Gastroesophageal sphincter (tissue), 4 donors: ENCODE data around the gene KCNJ12. TPM values are rescaled to one million over a fixed set of nuclear protein-coding genes. Genes with fewer than 3 reads are reported as not detected.

Experiments
- ATAC-seq: fragments of 150-250 bp; one replicate; pipeline ENCODE4 v1.9.1; 2016; ENCODE audit warnings: mild to moderate bottlenecking, moderate library complexity
- H3K27ac ChIP-seq, 4 donors: fragments of 200-600 bp; sonication (generic) in 3 of 4; 1 replicate in 3 of 4; 2 replicates in 1 of 4; pipeline ENCODE4 v1.5.1; 2016 to 2019
- H3K27me3 ChIP-seq: fragments of 200-600 bp; sonication (generic); one replicate; pipeline ENCODE4 v1.5.1; 2019
- H3K36me3 ChIP-seq, 2 donors: fragments of 200-600 bp; sonication (generic); one replicate each; pipeline ENCODE4 v1.5.1; 2019; ENCODE audit warnings: control low read depth in 1 of 2
- H3K4me1 ChIP-seq, 3 donors: fragments of 200-600 bp; sonication (generic); 1 replicate in 2 of 3; 2 replicates in 1 of 3; pipeline ENCODE4 v1.5.1; 2016 to 2019; ENCODE audit warnings: control low read depth in 2 of 3
- H3K4me3 ChIP-seq, 2 donors: fragments of 200-600 bp; sonication (generic); one replicate each; pipeline ENCODE4 v1.5.1; 2019; ENCODE audit warnings: mild to moderate bottlenecking in 1 of 2, moderate library complexity in 1 of 2
- H3K9me3 ChIP-seq, 3 donors: fragments of 200-600 bp; sonication (generic); one replicate each; pipeline ENCODE4 v1.5.1; 2017 to 2019; ENCODE audit warnings: control low read depth in 2 of 3
- EP300 ChIP-seq: sonication (generic); formaldehyde crosslinking; IDR thresholded peaks from one replicate; pipeline ENCODE4 v1.6.1; 2017; ENCODE audit warnings: antibody characterized with exemption, mild to moderate bottlenecking
- POLR2A ChIP-seq, 2 donors: fragments of 450-650 bp; IDR thresholded peaks; one replicate each; pipeline ENCODE4 v1.6.1; 2017; ENCODE audit warnings: antibody characterized with exemption in 2 of 2, mild to moderate bottlenecking in 2 of 2, moderate library complexity in 1 of 2
- POLR2AphosphoS5 ChIP-seq: sonication (generic); formaldehyde crosslinking; IDR thresholded peaks from one replicate; pipeline ENCODE4 v1.6.1; 2017; ENCODE audit warnings: antibody characterized with exemption
- WGBS, 2 donors: methylation state at CpG; one replicate each; pipeline ENCODE4 v1.1.5; 2018; ENCODE audit warnings: low coverage in 1 of 2; 5-methylcytosine and 5-hydroxymethylcytosine counted together
- total RNA-seq, 4 donors: library from RNA; depleted of rRNA; stranded (reverse); fragments of >200 nt; gene quantifications; one replicate each; pipeline ENCODE4 v1.1.0, GENCODE V29; 2016
- TF ChIP-seq, protein P1 (sequence below), 4 experiments: fragments of 200-600 bp in 2 of 4; fragments of 450-650 bp in 2 of 4; sonication (generic) in 1 of 4; IDR thresholded peaks; one replicate each; pipeline ENCODE4 v1.5.1; 2017 to 2019; ENCODE audit warnings: antibody characterized with exemption in 4 of 4, mild to moderate bottlenecking in 2 of 4, moderate library complexity in 2 of 4

The KCNJ12 gene
- total RNA-seq, 4 donors from 2014 or later = 0.78 to 3.1 (median 1.9) TPM

DNA sequence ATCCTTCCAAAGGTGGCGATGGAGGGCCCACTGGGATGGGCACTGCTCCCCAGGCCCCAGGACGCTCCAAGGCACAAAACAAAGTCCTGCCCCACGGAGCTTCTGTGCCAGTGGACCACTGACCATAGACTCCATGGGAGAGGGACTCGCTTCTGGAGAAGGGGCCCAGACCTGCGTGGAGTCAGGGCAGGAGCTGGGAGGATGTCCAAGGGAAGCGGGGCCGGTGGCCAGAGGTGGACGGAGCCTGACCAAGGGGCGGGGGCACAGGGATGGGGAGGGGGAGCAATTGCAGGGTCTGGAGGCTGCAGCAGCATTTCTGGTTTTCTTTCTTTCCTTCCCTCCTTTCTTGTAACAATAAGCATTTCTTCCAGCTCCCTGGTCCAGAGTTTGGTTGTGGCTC lies 14.1 kb downstream of the KCNJ12 start:
- no peak for ATAC-seq
- H3K4me1 ChIP-seq = no peaks in the 10 kb centered on the region
- no peak overlapping the region for H3K27ac ChIP-seq
- no peaks in the 10 kb centered on the region for H3K9me3 ChIP-seq
- TF ChIP-seq EP300 (no peak), POLR2A (IDR thresholded peaks at IDR 0.05) (no peak)
- TF ChIP-seq, protein P1, sequence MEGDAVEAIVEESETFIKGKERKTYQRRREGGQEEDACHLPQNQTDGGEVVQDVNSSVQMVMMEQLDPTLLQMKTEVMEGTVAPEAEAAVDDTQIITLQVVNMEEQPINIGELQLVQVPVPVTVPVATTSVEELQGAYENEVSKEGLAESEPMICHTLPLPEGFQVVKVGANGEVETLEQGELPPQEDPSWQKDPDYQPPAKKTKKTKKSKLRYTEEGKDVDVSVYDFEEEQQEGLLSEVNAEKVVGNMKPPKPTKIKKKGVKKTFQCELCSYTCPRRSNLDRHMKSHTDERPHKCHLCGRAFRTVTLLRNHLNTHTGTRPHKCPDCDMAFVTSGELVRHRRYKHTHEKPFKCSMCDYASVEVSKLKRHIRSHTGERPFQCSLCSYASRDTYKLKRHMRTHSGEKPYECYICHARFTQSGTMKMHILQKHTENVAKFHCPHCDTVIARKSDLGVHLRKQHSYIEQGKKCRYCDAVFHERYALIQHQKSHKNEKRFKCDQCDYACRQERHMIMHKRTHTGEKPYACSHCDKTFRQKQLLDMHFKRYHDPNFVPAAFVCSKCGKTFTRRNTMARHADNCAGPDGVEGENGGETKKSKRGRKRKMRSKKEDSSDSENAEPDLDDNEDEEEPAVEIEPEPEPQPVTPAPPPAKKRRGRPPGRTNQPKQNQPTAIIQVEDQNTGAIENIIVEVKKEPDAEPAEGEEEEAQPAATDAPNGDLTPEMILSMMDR (IDR thresholded peaks at IDR 0.05) = no peak
- WGBS, 2 donors = 70% methylated on average over 2 of the region's 9 CpGs; no CpG with 5 or more reads in 1 of the 2 donors
- no peaks in the 10 kb centered on the region for H3K27me3 ChIP-seq
- H3K4me3 ChIP-seq = no peak overlapping the region
- no peaks in the 10 kb centered on the region for H3K36me3 ChIP-seq

DNA sequence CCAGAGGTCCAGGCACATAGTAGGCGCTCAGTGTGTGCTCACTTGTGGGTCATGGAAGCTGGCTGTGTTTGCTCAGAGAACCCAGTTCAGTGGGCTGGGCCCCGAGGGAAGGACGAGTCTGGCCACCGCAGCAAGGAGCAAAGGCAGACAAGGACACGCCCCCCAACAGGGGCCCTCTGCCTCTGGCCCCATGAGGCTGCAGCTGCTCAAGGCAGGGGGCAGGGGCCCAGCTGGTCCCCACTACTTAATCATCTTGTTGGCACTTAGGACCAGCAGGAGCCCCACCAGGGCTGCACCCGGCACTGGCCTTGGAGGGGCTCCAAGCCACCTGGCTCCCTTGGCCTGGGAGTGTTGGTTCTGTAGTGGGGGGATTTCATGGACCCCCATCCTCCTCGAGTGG lies 16.1 kb downstream of the KCNJ12 start:
- peaks cover 0 to 4% (median 0%) of the 10 kb centered on the region in 3 donors for H3K4me1 ChIP-seq
- no peaks in the 10 kb centered on the region for H3K27me3 ChIP-seq
- H3K9me3 ChIP-seq = no peaks in the 10 kb centered on the region
- TF ChIP-seq EP300 (no peak), POLR2A (IDR thresholded peaks at IDR 0.05) (no peak), POLR2AphosphoS5 (no peak)
- TF ChIP-seq, protein P1 (IDR thresholded peaks at IDR 0.05) = no peak
- WGBS, 2 donors = no CpG with 5 or more reads among the region's 7 CpGs
- ATAC-seq = no peak
- no peak overlapping the region for H3K4me3 ChIP-seq
- no peak overlapping the region for H3K27ac ChIP-seq
- no peaks in the 10 kb centered on the region for H3K36me3 ChIP-seq

DNA sequence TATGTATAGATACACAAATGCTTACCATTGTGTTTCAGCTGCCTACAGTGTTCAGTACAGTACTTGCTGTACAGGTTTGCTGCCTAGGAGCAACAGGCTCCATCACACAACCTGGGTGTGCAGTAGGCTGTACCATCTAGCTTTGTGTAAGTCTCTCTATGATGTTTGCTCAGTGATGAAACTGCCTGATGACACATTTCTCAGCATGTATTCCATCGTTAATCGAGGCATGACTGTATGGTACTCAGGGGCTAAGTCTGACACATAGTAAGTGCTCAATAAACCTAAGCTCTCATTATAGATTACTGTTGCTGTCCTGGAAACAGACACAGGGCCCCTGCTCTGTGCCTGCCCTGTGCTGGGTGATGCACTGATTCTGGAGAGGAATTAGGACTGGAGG lies 18.1 kb downstream of the KCNJ12 start:
- TF ChIP-seq, protein P1 (IDR thresholded peaks at IDR 0.05) = no peak
- TF ChIP-seq EP300 = no peak
- TF ChIP-seq POLR2A (IDR thresholded peaks at IDR 0.05) = no peak
- no peak for TF ChIP-seq POLR2AphosphoS5
- 77 to 80% methylated on average over 1 to 2 of the region's 2 CpGs for WGBS, 2 donors
- no peak overlapping the region for H3K4me3 ChIP-seq
- no peak for ATAC-seq
- H3K4me1 ChIP-seq = peaks cover 0 to 9% (median 0%) of the 10 kb centered on the region in 3 donors
- H3K36me3 ChIP-seq = no peaks in the 10 kb centered on the region
- H3K9me3 ChIP-seq = no peaks in the 10 kb centered on the region
- no peak overlapping the region for H3K27ac ChIP-seq
- H3K27me3 ChIP-seq = no peaks in the 10 kb centered on the region

DNA sequence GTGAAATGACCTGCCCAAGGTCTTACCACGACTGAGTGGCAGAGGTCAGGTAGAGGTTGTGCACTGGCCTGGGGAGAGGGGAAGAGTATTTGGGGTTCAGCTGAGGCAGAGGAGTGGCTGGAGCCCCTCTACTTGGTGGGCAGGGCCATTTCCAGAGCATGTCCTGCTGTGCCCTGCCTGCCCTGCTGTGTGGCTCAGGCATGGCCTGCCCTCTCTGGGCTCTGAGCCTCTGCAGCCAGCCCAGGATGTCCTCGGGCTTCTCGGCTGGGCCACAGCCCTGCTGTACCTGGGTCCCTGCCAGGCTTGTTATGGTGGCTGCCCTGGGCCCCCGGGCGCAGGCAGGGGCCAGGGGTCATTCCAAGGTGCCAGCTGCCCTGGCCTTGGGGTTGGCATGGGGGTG lies 19.6 kb downstream of the KCNJ12 start:
- Histone ChIP-seq H3K9me3 (no peaks in the 10 kb centered on the region), H3K27me3 (no peaks in the 10 kb centered on the region), H3K4me1 (peaks cover 0 to 11% (median 0%) of the 10 kb centered on the region in 3 donors), H3K4me3 (no peak overlapping the region), H3K36me3 (no peaks in the 10 kb centered on the region), H3K27ac (no peak overlapping the region)
- WGBS, 2 donors = 83 to 100% methylated on average over 1 to 3 of the region's 5 CpGs
- TF ChIP-seq, protein P1 (IDR thresholded peaks at IDR 0.05) = no peak
- TF ChIP-seq POLR2AphosphoS5 (no peak), POLR2A (IDR thresholded peaks at IDR 0.05) (no peak), EP300 (no peak)
- ATAC-seq = no peak

DNA sequence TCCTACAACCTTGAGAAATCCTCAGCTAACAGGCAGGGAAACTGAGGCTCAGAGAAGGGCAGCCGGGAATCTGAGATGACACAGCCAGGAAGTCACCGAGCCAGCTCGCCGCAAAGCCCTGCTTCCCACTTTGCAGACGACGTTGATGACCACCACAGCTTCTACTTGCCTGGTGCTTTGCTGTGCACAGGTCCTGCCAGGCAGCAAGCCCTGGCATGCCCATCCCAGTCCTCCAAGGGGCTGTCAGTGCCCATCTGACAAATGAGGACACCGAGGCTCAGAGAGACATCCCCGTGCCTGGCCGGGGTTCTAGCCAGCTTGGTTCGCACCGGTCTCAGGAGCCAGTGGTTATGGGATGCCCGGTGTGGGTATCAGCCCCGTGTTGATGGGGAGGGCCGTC lies 20.1 kb downstream of the KCNJ12 start:
- TF ChIP-seq POLR2A (IDR thresholded peaks at IDR 0.05) (no peak), EP300 (no peak), POLR2AphosphoS5 (no peak)
- TF ChIP-seq, protein P1 (IDR thresholded peaks at IDR 0.05) = no peak
- H3K4me3 ChIP-seq = no peak overlapping the region
- H3K27ac ChIP-seq = no peak overlapping the region
- WGBS, 2 donors = 100% methylated on average over 1 of the region's 14 CpGs; no CpG with 5 or more reads in 1 of the 2 donors
- H3K4me1 ChIP-seq = peaks cover 0 to 16% (median 0%) of the 10 kb centered on the region in 3 donors
- ATAC-seq = no peak
- no peaks in the 10 kb centered on the region for H3K36me3 ChIP-seq
- H3K9me3 ChIP-seq = no peaks in the 10 kb centered on the region
- H3K27me3 ChIP-seq = no peaks in the 10 kb centered on the region
